OCI-LY3 (cell line): Measurements from ENCODE around the gene CCDC40.
A peak's percentile ranks its signal among the peaks of the same experiment; 100 is the strongest.

Source experiments
- H2AFZ ChIP-seq: fragments of 200-600, 300-600 bp; shearing (Covaris generic); 2 replicates; pipeline ENCODE4 v1.6.0; 2014; ENCODE audit warnings: antibody characterized with exemption, low read depth, low read length
- H3K27ac ChIP-seq: fragments of 200-600, 300-600 bp; sonication (generic); 2 replicates; pipeline ENCODE4 v1.5.1; 2014; ENCODE audit warnings: mild to moderate bottlenecking, low read length, moderate library complexity, mixed read lengths
- H3K27me3 ChIP-seq: fragments of 200-600, 300-600 bp; sonication (generic); 2 replicates; pipeline ENCODE4 v1.6.1; 2014; ENCODE audit warnings: low read depth, low read length, mixed read lengths
- H3K36me3 ChIP-seq: fragments of 200-600, 300-600 bp; sonication (generic); replicated peaks from 2 replicates; pipeline ENCODE3; 2014; ENCODE audit warnings: low read depth, low read length, mixed read lengths
- H3K4me1 ChIP-seq: fragments of 300-600, 200-600 bp; sonication (generic); 2 replicates; pipeline ENCODE4 v1.6.1; 2014; ENCODE audit warnings: low read length, mixed read lengths
- H3K4me2 ChIP-seq: fragments of 200-600, 300-600 bp; sonication (generic); 2 replicates; pipeline ENCODE4 v1.6.1; 2014; ENCODE audit warnings: low read length, mixed read lengths
- H3K4me3 ChIP-seq: fragments of 300-600, 200-600 bp; sonication (generic); 2 replicates; pipeline ENCODE4 v1.5.1; 2014; ENCODE audit warnings: antibody characterized with exemption, mild to moderate bottlenecking, low read length, moderate library complexity
- H3K79me2 ChIP-seq: fragments of 300-600, 200-600 bp; shearing (Covaris generic); 2 replicates; pipeline ENCODE4 v1.6.1; 2014; ENCODE audit warnings: mild to moderate bottlenecking, low read length, mixed read lengths
- H3K9ac ChIP-seq: fragments of 300-600, 200-600 bp; shearing (Covaris generic); 2 replicates; pipeline ENCODE4 v1.6.0; 2014; ENCODE audit warnings: mild to moderate bottlenecking, low read length, moderate library complexity
- H3K9me3 ChIP-seq: fragments of 200-600, 300-600 bp; shearing (Covaris generic); 2 replicates; pipeline ENCODE4 v1.6.1; 2014; ENCODE audit warnings: low read length, mixed read lengths; ENCODE audit not compliant: insufficient read depth
- H4K20me1 ChIP-seq: fragments of 200-600, 300-600 bp; sonication (generic); 2 replicates; pipeline ENCODE4 v1.6.1; 2016; ENCODE audit warnings: low read length, mixed read lengths; ENCODE audit not compliant: insufficient read depth
- EZH2phosphoT487 ChIP-seq: fragments of 200-600 bp; shearing (Covaris generic); IDR thresholded peaks from 2 replicates; pipeline ENCODE4 v1.6.1; 2018; ENCODE audit warnings: antibody characterized with exemption, mixed run types, low read depth
- TF ChIP-seq, protein P1 (sequence below): fragments of 200-600, 300-600 bp; sonication (generic); IDR thresholded peaks from 2 replicates; pipeline ENCODE4 v1.5.1; 2014; ENCODE audit warnings: antibody characterized with exemption, low read length, low read depth

Gene CCDC40

DNA sequence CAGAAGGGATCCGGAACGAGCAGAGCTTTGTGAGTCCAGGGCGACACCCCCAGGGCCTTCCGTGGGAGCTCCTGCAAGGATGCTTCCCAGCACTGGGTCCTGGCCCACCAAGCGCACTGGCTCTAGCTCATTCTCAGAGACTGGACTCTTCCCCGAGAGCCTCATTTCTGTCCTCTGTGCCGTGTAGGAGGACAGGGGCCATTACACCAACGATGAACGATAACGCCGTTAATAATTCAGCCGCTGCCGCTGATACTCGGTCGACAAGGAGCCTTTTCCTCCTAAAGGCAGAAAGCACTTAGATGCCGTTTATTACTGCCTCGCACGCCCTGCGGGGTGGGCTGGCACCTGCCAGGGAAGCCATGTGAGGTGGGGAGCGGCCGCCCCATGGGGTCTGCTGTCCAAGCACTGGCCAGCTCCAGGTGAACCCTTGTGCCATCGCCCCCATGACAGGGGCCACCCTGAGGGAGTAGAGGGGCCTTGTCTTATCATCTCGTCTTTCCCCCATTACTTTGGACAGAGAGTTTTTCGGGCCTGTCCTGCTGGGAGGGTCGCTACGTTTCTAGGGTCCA is 34.3 kb upstream of the CCDC40 start:
- no peaks in the 10 kb centered on the region for H3K9me3 ChIP-seq
- H4K20me1 ChIP-seq, result no peaks in the 10 kb centered on the region
- no peak overlapping the region for H3K4me3 ChIP-seq
- no peak overlapping the region for H3K9ac ChIP-seq
- H3K4me1 ChIP-seq, result peaks cover 9% of the 10 kb centered on the region
- H3K4me2 ChIP-seq, result no peak overlapping the region
- TF ChIP-seq, protein P1, sequence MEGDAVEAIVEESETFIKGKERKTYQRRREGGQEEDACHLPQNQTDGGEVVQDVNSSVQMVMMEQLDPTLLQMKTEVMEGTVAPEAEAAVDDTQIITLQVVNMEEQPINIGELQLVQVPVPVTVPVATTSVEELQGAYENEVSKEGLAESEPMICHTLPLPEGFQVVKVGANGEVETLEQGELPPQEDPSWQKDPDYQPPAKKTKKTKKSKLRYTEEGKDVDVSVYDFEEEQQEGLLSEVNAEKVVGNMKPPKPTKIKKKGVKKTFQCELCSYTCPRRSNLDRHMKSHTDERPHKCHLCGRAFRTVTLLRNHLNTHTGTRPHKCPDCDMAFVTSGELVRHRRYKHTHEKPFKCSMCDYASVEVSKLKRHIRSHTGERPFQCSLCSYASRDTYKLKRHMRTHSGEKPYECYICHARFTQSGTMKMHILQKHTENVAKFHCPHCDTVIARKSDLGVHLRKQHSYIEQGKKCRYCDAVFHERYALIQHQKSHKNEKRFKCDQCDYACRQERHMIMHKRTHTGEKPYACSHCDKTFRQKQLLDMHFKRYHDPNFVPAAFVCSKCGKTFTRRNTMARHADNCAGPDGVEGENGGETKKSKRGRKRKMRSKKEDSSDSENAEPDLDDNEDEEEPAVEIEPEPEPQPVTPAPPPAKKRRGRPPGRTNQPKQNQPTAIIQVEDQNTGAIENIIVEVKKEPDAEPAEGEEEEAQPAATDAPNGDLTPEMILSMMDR, result no peak
- TF ChIP-seq EZH2phosphoT487, result no peak
- H3K27ac ChIP-seq, result no peak overlapping the region
- no peak overlapping the region for H2AFZ ChIP-seq
- no peaks in the 10 kb centered on the region for H3K27me3 ChIP-seq
- H3K79me2 ChIP-seq, result no peaks in the 10 kb centered on the region
- H3K36me3 ChIP-seq, result peaks cover 4% of the 10 kb centered on the region

DNA sequence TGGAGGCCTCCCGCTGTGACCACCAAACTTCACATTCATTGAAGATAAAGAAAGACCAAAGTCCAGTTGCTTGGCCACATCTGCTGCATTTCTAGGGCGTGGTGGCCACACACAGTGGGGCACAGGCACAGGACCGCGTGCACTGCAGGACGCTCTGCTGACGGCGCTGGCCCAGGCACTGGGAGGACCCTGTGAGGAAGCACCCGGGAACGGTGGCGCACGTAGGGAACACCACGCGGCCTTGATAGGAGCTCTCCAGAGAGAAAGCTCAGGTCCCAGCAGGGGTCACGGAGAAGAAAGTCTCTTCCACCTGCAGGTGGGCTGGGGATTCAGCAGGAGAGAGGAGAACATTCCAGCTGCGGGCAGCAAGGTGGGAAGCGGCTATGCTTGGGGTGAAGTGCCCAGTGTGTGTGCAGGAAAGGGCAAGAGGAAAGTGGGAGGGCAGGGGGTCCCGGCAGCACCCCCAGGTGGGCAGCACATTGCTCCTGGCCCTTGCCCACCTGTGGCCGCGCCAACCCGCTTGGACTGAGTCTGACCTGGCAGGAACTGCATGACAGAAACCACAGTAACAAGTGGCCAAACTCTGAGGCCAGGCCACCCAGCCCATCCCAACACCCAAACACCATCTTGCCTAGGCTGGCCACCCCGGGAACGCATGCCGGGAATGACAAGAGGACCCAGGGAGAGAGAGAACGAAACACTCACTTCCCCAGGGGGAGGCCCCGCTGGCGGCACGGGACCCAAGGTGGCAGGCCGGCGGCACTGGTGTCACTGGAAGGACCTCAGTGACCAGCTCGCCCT is 33.6 kb upstream of the CCDC40 start:
- Histone ChIP-seq H2AFZ (no peak overlapping the region), H3K27me3 (no peaks in the 10 kb centered on the region), H3K27ac (no peak overlapping the region), H3K9ac (no peak overlapping the region), H3K4me1 (peaks cover 3% of the 10 kb centered on the region; the same call in 1 of the 2 replicates), H3K4me3 (no peak overlapping the region), H3K79me2 (no peaks in the 10 kb centered on the region), H3K36me3 (peaks cover 4% of the 10 kb centered on the region), H3K4me2 (no peak overlapping the region), H3K9me3 (no peaks in the 10 kb centered on the region), H4K20me1 (no peaks in the 10 kb centered on the region)
- TF ChIP-seq, protein P1, result no peak
- no peak for TF ChIP-seq EZH2phosphoT487

DNA sequence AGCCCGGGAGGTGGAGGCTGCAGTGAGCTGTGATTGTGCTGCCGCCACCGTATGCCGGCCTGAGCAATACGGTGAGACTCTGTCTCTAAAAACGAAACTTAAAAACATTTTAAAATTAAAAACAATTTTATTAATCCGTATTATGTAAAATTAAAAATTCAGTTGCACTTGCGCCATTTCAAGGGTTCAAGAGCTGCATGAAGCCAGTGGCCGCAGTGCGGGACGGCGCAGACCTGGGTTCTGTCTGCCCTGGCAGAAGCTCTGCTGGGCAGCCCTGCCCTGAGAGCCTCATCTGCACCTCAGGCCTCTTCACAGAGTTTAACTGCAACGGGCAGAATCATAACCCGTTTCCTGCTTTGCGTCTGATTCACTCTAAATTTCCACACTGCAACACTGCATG is 32.5 kb upstream of the CCDC40 start:
- H4K20me1 ChIP-seq, result no peaks in the 10 kb centered on the region
- H2AFZ ChIP-seq, result no peak overlapping the region
- H3K36me3 ChIP-seq, result peaks cover 4% of the 10 kb centered on the region
- H3K9me3 ChIP-seq, result no peaks in the 10 kb centered on the region
- no peaks in the 10 kb centered on the region for H3K79me2 ChIP-seq
- no peaks in the 10 kb centered on the region for H3K27me3 ChIP-seq
- no peak overlapping the region for H3K9ac ChIP-seq
- peaks cover 5% of the 10 kb centered on the region; the same call in 1 of the 2 replicates for H3K4me1 ChIP-seq
- TF ChIP-seq, protein P1, result no peak
- TF ChIP-seq EZH2phosphoT487, result no peak
- H3K27ac ChIP-seq, result no peak overlapping the region
- no peak overlapping the region for H3K4me3 ChIP-seq
- H3K4me2 ChIP-seq, result no peak overlapping the region

DNA sequence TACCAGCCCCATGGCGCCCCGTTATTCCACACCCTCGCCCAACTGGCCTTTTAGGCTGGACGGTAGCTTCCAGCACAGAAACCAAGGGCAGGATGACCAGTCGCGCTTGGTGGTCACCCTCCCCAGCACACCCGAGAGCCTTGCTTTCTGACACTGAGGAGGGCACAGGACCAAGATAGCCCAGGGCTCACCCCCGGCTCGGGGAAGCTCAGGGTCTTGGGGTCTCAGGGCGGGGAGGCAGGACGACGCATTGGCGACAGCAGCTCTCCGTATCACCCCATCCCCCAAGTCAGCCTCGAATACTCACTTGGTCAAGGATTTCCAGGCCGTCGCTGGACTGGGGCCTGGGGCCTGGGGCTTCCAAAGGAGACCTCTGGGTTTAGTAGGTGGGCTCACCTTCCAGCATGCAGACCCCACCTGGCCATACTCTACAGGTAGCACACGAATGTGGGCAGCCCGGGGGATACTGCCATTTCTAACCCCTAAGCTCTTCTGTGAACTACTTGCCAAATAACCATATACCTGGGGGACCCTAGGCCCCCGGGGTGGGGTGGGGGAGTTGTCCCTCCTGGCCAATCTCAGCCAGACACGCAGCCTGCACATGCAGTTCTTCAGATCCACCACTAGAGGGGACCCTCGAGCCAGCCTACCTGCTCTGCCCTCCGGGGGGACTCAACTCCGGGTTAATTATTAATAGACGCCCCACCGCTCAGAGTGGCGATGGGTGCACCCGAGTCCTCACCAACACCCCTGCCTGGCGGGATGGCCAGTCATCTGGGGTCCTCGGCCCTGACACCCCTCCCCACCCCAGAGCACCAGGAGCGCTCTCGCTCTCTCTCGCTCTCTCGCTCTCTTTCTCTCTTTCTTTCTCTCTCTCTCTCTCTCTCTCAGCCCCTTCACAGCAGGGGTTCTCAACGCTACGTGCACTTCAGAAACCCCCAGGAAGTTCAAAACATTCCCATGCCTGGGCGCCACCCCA is 30.8 kb upstream of the CCDC40 start:
- H3K4me2 ChIP-seq, result peak overlapping the region; percentile 42
- no peaks in the 10 kb centered on the region for H3K27me3 ChIP-seq
- no peaks in the 10 kb centered on the region for H3K79me2 ChIP-seq

More for the DNA sequence above, 30.8 kb upstream of the CCDC40 start:
- no peaks in the 10 kb centered on the region for H4K20me1 ChIP-seq
- peaks cover under 1% of the 10 kb centered on the region for H3K36me3 ChIP-seq
- H3K27ac ChIP-seq, result no peak overlapping the region
- H2AFZ ChIP-seq, result no peak overlapping the region
- TF ChIP-seq EZH2phosphoT487, result no peak
- TF ChIP-seq, protein P1, result peak; percentile 84
- peaks cover 5% of the 10 kb centered on the region; the same call in 1 of the 2 replicates for H3K4me1 ChIP-seq
- H3K9me3 ChIP-seq, result no peaks in the 10 kb centered on the region
- H3K9ac ChIP-seq, result no peak overlapping the region
- no peak overlapping the region for H3K4me3 ChIP-seq
